ENCODE measurements around the gene INIP. TPM values are rescaled to one million over a fixed set of nuclear protein-coding genes. Genes with fewer than 3 reads are reported as not detected.
"Not testable (repeated sequence)": the region's sequence is repeated elsewhere in the genome, so short reads cannot be mapped to it uniquely, and the experiment has no call there.

Gene INIP
- total RNA-seq, 2 experiments from 2014 or later: 35.3 to 37.5 TPM

DNA sequence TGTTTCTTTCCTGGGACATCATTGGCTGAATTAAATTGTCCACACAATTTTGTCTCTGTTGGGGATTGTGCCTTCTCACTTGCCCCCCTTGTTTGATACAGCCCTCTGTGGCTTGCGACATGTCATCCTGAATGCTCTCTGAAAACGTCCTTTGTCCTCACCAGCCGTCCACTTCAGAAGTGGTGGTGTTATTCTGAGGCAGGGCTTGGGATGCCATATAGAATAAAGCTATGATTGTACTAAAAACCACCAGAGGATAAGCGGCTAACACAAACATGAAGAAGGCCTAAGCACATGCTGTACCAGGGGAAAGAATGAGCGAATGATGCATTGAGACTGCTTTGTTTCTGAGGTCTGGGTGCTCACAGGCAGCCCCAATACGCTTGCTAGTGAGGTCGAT lies 29.2 kb upstream of the INIP start:
- CTCF ChIA-PET: no interaction called here
- POLR2A ChIA-PET: no interaction called here

DNA sequence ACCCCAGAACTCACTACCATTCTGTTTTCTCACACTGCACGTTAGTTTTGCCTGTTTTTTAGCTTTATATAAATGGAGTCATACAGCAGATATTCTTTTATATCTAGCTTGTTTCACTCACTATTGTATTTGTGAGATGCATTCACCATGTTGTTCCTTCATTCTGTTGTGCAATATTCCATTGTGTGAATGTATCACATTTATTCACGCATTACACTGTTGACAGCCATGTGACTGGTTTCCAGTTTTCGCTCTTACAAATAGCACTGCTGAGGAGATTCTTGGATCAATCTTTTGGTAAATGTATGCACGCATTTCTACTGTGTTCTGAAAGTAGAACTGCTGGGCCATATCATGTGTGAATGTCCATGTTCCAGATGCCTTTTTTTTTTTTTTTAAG lies 26.3 kb upstream of the INIP start:
- CTCF ChIA-PET: no interaction called here
- POLR2A ChIA-PET: no interaction called here

DNA sequence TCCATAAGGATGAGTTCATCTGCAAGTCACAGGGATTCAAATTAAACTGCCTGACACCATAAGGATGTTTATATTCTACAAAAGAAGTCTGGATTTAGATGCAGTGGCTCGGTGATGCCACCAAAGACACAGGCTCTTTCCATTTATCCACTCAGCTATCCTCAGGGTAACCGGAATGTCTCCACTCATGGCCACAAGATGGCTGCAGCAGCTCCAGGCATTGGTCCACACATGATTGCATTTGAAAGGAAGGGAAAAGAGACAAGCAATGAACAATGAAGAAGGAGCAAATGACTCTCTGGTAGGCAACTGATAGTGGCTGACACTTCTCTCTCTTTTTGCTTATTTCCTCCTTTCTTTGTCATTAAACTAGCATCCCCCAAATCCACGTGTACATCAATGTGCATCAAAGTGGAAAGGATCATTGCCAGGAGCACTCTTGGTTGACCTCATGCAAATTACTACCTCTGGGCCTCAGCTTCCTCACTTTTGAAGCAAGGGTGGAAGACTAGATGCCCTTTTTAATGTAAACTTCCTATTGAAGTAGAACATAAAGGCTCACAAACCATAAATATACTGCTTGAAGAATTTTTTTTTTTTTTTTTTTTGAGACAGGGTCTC lies 25.4 kb upstream of the INIP start:
- CTCF ChIA-PET: interaction anchor here (0.7 kb wide), 1 partner anchor 12 kb away, joined by 4 read pairs; no protein-coding TSS in a partner anchor
- POLR2A ChIA-PET: no interaction called here

DNA sequence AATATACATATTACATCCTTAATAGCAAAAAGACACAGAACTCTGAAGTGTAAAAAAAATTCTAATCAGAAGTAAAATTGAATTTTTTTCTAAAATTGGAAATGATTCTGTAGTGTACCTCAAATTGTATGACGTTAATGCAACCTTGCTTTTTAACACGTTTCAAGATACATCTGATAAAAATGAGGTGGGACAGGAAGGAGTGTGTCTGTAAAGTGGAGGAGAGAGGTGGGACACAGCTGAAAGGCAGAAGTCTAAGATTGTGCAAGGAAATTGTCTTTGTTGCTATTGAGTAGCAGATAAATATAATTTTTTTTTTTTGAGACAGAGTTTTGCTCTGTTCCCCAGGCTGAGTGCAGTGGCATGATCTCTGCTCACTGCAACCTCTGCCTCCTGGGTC lies 17.0 kb upstream of the INIP start:
- ChIA-PET POLR2A (no interaction called here), CTCF (no interaction called here)

DNA sequence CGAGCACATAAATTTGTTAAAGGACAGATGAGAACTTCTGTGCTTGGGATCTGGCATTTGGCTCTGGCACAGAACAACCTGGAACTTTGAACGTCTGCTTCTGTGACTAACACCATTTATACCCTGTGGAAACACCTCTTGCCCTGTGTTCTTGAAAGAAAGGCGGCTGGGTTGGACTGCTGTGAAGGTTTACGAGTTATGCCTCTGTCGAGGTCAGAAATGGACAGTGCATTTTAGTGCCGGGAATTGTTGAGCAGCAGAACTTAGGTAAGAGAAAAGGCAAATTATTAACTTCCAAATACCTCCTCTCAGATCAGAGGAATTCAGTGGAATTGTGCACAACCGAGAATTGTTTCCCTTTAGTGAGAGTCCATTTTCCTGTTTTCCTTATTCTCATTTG lies 14.1 kb upstream of the INIP start:
- POLR2A ChIA-PET: no interaction called here

DNA sequence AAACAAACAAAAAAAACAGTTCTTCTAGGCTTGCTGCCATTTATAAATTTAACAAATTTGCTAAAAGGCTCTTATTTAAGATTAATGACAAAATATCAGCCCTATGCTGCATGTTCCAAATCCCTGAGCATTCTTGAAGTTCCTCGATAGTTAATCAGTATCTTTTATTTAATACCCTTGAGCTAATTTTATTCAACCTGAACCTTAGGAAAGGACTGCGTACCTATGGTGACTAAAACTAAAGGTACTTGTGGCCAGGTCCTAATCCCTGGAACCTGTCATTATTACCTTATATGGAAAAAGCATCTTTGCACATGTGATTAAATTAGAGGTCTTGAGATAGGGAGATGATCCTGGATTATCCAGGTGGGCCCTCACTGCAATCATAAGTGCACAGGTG lies 10.5 kb upstream of the INIP start:
- ChIA-PET POLR2A (no interaction called here), CTCF (no interaction called here)

More for the DNA sequence above, 14.1 kb upstream of the INIP start:
- CTCF ChIA-PET: no interaction called here

DNA sequence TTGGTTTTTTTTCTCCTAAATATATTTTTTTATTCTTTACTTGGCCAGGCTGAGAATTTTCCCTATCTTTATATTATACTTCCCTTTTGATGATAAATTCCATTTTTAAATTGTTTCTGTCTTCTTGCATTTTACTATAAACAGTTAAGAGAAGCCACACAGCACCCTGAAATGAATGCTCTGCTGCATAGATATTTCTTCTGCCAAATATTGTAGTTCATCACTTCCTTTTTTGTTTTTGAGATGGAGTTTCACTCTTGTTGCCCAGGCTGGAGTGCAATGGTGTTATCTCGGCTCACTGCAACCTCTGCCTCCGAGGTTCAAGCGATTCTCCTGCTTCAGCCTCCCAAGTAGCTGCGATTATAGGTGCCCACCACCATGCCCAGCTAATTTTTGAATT lies 8.5 kb upstream of the INIP start:
- ChIA-PET CTCF (no interaction called here), POLR2A (no interaction called here)

DNA sequence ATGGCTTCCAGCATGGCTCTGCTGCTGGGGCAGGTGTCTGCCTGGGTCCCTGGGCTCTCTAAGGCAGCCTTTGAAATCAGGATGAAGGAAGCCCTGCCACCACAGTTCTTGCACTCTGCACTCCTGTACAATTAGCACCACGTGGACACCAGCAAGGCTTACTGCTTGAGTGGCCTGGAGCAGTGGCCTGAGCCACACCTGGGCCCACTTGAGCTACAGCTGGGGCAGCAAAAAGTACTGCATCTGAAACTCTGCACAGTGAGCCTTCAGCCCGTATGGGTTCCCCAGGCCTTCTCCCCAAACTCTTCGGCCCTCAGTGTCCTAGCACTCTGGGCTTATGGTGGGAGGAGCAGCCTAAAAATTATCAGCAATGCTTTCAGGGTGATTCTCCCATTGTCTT lies 8.0 kb upstream of the INIP start:
- CTCF ChIA-PET: no interaction called here
- POLR2A ChIA-PET: no interaction called here

DNA sequence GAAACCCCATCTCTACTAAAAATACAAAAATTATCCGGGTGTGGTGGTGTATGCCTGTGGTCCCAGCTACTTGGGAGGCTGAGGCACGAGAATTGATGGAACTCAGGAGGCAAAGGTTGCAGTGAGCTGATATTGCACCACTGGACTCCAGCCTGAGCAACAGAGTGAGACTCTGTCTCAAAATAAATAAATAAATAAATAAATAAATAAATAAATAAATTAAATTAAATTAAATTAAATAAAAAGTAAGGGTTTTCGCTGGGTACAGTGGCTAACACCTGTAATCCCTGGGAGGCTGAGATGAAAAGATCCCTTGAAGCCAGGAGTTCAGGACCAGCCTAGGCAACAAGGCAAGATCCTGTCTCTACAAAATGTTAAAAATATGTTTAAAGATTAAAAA lies 4.8 kb upstream of the INIP start:
- CTCF ChIA-PET, POLR2A ChIA-PET: not testable (repeated sequence)

DNA sequence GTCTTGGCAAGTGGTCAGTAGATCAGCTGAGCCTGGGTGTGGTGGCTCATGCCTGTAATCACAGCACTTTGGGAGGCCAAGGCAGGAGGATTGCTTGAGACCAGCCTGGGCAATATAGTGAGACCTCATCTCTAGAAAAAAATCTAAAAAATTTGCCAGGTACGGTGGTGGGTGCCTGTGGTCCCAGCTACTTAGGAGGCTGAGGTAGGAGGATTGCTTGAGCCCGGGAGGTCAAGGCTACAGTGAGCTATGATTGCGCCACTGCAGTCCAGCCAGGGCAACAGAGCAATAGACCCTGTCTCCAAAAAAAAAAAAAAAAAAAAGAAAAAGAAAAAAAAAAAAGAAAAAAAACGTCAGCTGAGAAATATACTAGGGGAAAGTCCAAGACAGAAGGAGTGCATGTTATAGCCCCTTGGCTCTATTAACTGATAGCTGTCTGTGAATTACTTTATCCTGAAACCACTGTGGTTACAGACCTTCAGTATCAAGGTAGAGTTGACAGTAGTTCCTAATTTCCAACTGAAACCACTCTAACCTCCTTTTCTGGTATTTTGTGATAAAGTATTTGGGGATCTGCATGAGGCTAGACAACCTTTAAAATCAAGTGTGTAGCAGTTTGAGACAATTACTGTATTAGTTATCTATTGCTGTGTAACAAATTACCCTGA lies 2.3 kb upstream of the INIP start:
- POLR2A ChIA-PET: no interaction called here
- CTCF ChIA-PET: interaction anchor here (0.6 kb wide), 2 partner anchors 89 to 557 kb away, joined by 4 read pairs; no protein-coding TSS in a partner anchor

DNA sequence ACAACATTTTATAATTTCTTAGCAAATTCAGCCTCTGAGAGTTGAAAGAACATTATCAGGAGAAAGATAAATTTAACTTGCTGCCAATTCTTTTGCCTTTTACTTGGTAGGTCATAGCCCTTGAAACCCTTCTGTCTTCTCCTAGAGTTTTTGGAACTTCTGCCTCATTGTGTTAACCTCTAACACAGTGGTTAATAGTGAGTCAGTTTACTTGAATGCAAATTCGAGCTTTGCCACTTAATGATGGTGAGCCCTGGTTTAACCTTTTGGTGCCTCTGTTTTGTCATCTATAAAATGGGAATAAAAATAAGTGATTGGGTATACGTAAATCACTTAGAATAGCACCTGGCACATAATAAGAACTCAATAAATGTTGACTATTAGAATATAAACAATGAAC lies 1.8 kb upstream of the INIP start:
- POLR2A ChIA-PET: no interaction called here
- CTCF ChIA-PET: interaction anchor here (0.6 kb wide), 1 partner anchor 556 kb away, joined by 4 read pairs; no protein-coding TSS in a partner anchor

DNA sequence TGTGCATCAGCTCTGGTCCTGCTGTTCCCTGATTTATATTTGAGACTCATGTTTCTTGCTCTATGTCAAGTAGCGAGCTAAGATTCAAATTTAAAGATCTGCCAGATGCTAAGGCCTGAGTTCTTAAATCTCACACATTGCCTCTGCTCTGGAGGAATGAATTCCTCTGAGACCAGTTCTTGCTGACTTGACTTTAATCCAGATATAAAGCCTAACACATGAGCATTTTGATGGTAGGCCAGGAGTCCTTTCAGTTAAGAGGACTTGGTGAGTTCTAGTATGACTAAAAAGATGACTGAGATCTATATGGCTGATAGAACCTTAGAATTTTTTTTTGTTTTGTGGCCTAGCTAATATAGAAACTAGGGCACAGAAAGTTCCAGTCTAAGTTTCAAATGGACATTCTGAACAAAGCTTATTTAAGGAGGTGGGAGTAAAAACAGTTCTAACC lies 1.3 kb upstream of the INIP start:
- ChIA-PET CTCF (interaction anchor here (1.0 to 1.6 kb wide), 2 partner anchors 70 to 74 kb away, joined by 3 to 7 read pairs; no protein-coding TSS in a partner anchor), POLR2A (interaction anchor here (2.2 kb wide), 1 partner anchor 32 kb away, joined by 6 read pairs; no protein-coding TSS in a partner anchor)

DNA sequence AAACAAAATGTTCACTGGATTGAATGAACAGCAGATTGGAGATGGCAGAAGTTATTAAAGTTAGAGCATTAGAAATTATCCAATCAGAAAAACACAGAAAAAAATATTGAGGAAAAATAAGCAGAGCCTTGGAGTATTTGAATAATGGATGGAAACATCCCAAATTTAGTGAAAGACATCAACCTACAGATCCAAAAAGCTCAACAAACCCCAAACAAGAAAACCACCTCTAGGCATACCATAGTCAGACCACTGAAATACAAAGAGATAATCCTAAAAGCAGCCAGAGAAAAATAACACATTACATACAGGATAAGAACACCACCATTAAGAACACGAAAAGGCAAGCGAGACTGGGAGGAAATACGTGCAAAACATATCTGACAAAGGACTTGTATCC lies 5.2 kb downstream of the INIP start:
- CTCF ChIA-PET: no interaction called here
- POLR2A ChIA-PET: interaction anchor here (0.5 kb wide), 1 partner anchor 226 kb away, joined by 3 read pairs; no protein-coding TSS in a partner anchor

DNA sequence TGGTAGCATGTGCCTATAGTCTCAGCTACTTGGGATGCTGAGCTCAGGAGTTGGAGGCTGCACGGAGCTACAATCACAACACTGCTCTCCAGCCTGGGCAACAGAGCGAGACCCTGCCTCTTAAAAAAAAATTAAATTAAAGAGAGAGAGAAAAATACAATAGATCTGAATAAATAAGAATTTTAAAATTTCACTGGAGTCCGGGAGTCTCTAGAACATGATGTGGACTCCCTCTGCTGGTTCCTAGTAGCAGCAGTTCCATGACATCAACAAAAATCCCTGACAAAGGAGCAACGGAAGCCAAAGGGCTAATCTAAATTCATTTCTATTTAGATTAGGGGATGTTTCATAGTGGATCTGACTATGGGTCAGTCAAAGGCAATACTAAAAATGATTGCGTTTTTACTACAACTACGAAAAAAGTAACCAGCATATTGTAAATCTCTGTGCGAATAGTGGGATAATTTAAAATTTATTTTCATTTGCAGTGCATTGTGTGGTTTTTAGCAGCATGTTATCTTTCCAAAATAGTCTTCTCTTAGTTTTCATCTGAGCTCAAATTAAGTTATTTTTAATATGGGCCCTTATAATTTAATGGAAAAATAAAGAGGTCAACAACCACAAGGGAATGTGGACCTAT lies 6.7 kb downstream of the INIP start:
- CTCF ChIA-PET: no interaction called here
- POLR2A ChIA-PET: no interaction called here

DNA sequence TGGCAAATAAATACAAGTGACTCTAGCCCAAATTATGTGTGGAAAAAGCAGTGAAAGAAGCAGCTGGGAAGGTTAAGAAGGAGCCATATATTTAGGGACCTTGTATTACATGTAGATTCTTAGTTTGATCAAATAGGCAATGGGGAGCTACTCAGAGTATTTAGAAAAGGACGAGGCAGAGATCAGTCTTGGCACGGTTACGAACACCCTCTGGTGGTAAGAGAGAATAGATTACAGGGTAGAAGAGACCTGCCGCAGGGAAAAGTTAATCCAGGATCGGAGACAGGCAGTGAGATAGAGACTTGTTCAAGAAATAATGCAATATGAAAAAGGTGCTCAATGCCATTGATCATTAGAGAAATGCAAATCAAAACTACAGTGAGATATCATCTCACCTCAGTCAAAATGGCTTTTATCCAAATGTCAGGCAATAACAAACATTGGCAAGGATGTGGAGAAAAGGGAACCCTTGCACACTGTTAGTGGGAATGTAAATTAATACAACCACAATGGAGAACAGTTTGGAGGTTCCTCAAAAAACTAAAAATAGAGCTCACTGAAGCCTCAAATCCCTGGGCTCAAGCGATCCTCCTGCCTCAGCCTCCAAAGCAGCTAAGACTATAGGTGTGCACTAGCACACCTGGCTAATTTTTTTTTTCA lies 12.0 kb downstream of the INIP start:
- POLR2A ChIA-PET: no interaction called here
- CTCF ChIA-PET: no interaction called here

DNA sequence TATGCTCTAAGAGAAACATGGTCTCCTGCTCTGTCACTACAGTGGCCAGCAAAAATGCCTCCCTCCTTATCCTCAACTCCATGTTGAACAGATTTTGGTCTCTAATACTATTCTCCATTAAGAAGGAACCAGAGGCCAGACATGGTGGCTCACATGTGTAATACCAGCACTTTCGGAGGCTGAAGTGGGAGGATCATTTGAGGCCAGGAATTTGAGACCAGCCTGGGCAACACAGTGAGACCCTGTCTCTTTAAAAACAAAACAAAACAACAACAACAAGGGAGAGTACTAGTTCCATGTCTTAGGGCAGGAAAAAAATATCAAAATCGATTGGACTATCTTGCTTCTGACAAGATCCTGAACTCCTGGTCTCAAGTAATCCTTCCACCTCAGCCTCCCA lies 14.6 kb downstream of the INIP start:
- CTCF ChIA-PET: no interaction called here
- POLR2A ChIA-PET: no interaction called here

DNA sequence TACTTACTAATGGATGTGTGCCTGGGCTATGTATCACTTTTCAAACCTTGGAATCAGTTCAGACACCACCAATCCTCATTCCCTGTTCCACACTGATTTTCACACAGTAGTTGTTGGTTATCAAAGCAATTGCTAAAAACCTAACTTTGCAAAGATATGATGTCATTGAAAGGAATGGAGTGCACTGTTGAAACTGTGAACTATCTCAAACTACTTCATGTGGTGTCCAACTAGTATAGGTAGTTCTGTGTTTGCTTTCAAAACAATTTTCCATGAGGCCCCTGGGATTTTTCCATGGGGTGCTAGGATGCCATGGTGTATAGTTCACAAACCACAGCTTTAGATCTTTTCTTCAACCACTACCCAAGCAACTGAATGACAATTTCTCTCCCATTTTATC lies 17.8 kb downstream of the INIP start:
- CTCF ChIA-PET: no interaction called here
- POLR2A ChIA-PET: no interaction called here

DNA sequence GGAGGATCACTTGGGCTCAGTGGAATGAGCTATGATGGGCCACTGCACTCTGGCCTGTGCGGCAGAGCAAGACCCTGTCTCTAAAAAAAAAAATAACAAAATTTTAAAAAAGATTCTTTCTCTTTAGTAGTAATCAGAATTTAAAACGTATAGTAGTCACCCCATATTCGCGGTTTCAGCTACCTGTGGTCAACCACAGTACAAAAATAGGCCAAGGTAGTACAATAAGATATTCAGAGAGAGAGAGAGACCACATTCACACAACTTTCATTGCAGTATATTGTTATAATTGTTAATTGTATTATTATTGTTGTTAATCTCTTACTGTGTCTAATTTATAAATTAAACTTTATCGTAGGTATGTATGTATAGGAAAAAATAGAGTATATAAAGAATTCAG lies 18.7 kb downstream of the INIP start:
- ChIA-PET POLR2A (no interaction called here), CTCF (no interaction called here)

DNA sequence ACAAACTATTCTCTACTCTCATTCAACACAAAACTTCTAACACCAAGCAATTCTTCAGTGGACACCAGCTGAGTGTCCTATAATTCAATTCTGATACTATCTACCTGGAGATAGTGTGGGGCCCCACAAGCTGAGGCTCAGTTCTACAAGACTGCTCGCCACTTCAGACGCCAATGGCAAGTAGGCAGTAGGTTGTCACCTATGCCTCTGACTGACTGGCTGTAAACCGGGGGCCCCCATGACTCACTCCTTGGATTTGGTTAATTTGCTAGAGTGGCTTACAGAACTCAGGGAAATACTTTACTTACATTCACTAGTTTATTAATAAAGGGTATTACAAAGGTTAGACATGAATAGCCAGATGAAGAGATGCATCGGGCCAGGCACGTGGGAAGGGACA lies 21.5 kb downstream of the INIP start:
- POLR2A ChIA-PET: no interaction called here

DNA sequence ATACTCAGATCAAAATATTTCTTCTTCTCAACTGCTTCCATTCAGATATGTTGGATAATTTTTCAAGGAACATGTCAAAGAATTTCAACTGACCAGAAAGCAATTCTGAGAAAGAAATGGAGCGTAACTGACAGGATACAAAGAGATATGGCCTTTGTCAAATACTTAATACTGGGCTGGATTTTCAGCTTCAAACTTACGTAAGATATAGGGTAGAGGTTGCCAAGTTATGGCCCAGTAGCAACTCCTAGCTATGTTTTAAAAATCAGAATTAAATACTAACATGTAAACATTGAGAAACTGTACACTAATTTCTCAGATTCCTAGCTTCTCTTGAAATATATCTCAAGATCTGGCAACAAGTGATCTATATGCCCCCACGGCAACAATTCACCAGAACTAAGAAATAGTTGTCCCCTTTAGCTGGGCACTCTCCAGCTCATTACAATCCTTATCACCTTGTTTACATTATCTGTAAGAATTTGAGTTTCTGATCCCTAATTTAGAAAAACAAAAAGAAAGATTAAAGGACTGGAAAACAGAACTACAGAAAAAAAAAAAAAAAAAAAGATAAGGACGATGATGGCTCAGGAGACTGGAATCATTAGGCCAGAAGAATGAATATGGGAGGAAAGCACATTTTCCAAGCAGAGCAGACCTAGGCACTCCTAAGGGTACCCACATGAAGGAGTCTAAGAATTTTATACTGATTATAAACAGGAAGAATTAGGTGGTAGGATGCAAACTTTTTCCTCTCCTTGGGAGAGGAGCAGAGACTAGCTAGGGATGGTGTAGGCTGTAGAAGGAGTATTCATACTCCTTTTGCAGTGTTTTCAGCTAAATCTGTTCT lies 23.0 kb downstream of the INIP start:
- POLR2A ChIA-PET: no interaction called here
- CTCF ChIA-PET: interaction anchor here (0.7 kb wide), 1 partner anchor 352 kb away, joined by 4 read pairs; no protein-coding TSS in a partner anchor

More for the DNA sequence above, 21.5 kb downstream of the INIP start:
- CTCF ChIA-PET: interaction anchor here (0.6 kb wide), 1 partner anchor 536 kb away, joined by 4 read pairs; no protein-coding TSS in a partner anchor
